Stimulated activated CD8-positive, alpha-beta memory T cell treated with anti-CD3 and anti-CD28 coated beads, Interleukin-15, amount 100 ng/mL, for 1 hour (primary cell): ENCODE data around the gene SCN1B.
"Not testable (repeated sequence)": the region's sequence is repeated elsewhere in the genome, so short reads cannot be mapped to it uniquely, and the experiment has no call there.

Source experiments
- DNase-seq: peaks from one replicate; pipeline ENCODE4 v3.0.0-alpha.2; 2020; ENCODE audit warnings: low read depth

The SCN1B gene

DNA sequence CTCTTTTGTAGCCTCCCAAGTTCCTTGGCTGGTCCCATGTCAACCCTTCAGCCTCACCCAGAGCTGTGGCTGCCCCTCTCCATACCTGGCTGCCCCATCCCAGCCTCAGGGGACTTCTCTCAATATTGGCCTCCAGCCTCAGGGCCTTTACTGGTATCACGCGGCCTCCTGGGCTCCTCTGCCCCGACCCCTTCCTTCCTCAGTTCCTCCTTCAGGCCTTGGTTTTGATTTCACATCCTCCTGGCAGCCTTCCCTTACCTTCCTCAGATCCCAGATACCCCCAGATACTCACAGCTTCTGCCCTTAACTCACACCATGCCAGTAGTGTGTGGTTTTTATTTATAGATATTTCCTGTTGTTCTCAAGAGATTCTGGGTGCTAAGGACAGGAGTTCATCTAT is 12.8 kb upstream of the SCN1B start:
- DNase-seq, result no peak

DNA sequence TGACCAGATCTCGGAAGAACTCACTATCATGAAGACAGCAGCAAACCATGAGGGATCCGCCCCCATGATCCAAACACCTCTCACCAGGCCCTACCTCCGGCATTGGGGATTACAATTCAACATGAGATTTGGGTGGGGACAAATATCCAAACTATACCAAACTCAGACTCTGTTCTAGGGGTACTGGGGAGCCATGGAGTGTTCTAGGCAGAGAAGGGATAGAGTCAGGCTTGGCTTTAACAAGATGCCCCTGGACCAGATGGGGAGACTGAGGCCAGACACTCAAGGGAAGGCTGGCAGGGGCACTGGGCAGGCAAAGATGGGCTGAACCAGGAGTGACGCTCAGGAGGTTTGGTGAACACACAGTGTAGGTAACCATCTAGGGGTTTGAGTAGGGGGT is 11.9 kb upstream of the SCN1B start:
- no peak for DNase-seq

GRCh38 chr19:35019144-35019543 is 11.1 kb upstream of the SCN1B start:
- no peak for DNase-seq

GRCh38 chr19:35021016-35021415 is 9.3 kb upstream of the SCN1B start:
- DNase-seq, result no peak

- no peak for DNase-seq
These were observed 8.7 kb upstream of the SCN1B start for GRCh38 chr19:35021596-35021995.

DNA sequence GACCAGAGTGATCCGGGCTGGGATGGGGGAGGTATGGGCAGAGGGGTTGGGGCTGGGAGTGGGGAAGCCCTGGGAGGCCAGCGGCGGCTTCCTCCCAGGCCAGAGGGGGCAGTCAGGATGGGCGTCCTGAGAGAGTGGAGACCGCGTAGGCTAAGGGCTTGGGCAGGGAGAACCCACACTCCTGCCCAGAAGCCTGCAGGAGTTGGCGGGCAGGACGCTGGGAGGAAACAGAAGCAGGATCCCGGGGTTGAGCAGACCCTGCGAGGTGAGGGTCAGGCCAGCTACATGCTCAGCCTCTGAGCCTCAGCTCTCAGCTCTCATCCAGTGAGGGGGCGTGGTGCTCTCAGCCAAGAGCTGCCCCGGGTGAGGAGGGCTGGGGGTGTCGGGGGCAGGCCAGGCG is 7.8 kb upstream of the SCN1B start:
- DNase-seq, result no peak

DNA sequence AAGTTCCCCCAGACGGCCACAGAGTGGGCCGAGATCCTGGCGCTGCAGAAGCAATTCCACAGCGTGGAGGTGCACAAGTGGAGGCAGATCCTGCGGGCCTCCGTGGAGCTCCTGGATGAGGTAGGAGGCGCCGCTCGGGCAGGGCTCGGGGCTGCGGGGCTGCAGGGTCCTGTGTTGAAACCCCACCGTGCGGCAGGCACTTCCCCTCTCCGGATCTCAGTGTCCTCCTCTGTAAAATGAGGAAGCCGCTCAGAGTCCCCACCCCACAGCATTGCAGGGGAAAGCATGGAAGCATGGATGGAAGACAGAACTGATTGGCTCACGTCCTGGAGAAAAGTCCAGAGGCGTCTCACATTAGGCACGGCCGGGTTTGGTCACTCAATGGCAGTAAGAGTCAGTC is 6.8 kb upstream of the SCN1B start:
- no peak for DNase-seq

- DNase-seq, result no peak
These were observed 6.2 kb upstream of the SCN1B start for GRCh38 chr19:35024095-35024494.

- DNase-seq, result no peak
These were observed 4.3 kb upstream of the SCN1B start for GRCh38 chr19:35025969-35026368.

- DNase-seq, result no peak
These were observed 3.9 kb upstream of the SCN1B start for GRCh38 chr19:35026418-35026817.

DNA sequence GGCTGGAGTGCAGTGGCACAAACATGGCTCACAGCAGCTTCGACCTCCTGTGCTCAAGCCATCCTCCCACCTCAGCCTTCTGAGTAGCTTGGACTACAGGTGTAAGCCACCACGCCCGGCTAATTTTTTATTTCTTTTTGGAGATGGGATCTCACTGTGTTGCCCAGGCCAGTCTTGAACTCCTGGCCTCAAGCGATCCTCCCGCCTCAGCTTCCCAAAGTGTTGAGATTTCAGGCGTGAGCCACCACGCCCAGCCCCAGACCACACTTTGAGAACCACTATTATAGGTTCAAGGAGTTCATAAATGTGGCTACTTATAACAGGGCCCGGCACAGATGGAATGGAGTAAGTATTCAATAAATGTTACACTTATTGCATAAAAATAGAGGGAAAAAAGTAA is 3.3 kb upstream of the SCN1B start:
- DNase-seq, result no peak

DNA sequence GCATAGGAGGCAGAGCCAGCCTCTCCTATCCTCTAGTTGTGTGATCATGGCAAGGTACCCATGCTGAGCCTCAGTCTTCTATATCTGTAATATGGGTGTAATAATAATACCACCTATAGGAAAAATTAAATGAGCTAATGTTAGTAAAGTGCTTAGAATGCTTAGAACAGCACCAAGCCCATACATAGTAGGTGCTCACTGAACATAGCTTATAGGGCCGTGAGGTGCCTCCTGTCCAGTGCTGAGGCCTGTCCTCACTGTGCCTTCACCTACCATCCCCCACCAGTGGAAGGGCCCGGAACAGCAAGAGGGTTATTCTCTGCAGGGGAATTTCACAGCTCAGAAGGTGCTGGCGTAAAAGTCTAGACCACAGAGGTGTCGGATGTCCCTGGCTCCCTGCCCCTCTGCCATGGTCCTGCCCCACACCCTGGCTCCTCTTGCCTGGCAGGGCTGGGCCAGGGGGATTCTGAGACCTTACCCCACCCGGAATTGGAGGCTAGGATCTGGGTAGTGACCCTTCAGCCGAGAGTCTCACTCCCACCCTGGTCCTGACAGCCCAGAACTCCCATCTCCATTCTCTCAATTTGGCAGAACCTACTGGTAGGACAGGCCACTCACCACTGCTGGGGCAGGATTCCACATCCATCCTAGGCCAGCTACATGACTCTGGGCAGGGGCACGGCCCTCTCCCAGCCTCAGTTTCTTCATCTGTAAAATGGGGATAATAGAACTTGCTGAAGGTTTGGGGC is 2.2 kb upstream of the SCN1B start:
- no peak for DNase-seq

GRCh38 chr19:35028600-35028885 is 1.7 kb upstream of the SCN1B start:
- DNase-seq, result not testable (repeated sequence)

DNA sequence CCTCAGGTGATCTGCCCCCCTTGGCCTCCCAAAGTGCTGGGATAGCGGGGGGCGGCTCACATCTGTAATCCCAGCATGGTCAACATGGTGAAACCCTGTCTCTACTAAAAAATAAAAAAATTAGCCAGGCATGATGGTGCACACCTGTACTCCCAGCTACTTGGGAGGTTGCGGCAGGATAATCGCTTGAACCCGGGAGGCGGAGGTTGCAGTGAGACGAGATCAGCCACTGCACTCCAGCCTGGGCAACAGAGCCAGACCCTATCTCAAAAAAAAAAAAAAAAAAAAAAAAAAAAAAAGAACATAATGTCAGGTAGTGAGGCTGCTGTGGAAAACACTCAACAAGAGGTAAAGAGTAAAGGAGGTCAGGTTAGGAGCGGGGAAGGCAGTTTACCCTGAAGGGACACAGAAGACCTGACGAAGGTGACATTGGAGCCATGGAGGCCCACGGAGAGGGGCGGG is 964 bp upstream of the SCN1B start:
- not testable (repeated sequence) for DNase-seq

DNA sequence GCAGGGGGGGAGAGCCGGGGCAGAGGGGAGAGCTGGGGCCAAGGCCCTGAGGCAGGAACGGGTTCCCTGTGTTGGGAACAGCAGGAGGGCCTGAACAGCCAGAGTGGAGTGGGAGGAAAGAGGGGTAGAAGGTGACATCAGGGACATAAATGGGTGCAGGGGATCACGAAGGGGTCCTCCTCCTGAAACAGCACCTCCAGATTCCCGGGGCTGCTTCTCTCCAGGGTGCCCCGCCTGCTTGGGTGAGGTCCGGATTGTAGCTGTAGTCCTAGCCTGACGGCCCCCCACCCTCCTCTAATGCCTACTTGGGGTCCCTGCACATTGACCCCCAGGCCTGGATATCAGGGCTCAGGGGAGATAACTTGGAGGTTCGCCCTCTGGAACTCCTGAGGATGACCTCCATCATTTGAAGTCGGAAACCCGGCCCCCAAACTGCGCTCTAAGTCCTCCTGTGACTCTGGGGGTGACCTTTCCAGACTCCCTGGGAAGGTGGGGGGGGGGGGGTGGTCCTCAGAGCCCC is 473 bp upstream of the SCN1B start:
- no peak for DNase-seq

DNA sequence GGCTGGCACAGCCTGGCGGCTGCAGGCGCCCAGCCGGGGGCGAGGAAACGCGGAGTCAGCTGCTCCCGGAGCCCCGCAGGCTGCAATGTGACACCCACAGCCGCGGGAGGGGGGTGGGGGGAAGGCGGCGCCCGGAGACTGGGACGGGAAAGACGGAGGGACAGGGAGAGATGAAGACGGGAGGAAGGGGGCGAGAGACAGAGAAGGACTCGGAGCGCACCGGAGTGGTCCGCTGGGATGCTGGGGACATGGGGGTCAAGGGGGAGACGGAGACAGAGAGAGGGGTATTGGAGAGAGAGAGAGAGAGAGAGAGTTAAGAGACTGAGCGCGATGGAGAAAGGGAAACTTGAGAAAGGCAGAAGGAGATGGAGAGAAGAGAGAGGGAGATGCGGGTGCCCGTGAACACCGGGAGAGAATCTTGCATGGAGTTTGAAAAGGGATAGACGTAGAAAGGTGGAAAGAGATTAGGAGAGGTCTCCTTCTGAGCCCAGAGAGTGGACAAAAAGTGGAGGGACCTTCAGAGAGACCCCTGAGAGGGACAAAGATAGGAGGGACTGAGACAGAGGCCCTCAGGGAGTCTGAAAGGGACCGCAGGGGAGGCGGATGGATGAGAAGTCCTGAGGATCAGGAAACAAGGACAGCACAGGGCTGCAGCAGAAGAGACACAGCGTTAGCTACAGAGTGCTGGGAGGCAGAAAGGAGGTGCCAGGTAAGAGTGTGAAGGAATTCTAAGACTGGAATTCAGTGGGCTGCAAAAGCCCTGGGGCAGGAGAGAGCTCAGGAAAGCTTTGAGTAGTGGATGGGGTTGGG is 1.0 kb downstream of the SCN1B start:
- no peak for DNase-seq

- DNase-seq, result no peak
These were observed 2.1 kb downstream of the SCN1B start for GRCh38 chr19:35032356-35032865.

- DNase-seq, result no peak
These were observed 3.1 kb downstream of the SCN1B start for GRCh38 chr19:35033067-35034004.

- DNase-seq, result no peak
These were observed 3.8 kb downstream of the SCN1B start for GRCh38 chr19:35034005-35034502.

GRCh38 chr19:35034588-35035382 is 4.5 kb downstream of the SCN1B start:
- no peak for DNase-seq
